ENCODE results near the gene RCCD1.

RCCD1 gene

DNA sequence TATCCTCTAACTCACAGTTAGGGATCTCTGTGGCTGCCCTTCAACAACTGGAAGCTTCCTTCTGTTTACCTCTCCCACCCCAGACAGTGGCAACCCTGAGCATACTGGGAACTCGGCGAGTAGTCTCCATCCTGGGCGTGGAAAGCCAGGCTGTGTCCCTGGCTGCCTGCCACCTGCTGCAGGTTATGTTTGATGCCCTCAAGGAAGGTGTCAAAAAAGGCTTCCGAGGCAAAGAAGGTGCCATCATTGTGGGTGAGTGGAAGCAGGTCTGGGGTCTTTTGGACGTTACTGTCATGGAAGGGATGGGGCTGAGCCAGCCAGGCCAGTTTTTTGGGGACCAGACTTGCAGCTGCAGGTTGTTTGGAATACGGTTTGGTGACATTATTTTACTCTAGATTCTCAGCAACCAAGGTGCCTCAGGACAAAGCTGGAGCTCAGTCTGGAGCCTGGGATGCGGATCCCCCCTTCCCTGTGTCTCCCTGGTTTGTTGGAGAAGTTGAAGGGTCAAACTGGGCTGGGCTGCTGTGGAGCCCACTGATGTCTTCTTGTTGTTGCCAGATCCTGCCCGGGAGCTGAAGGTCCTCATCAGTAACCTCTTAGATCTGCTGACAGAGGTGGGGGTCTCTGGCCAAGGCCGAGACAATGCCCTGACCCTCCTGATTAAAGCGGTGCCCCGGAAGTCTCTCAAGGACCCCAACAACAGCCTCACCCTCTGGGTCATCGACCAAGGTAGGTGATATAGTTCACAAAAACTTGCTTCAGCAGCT, 12.1 kb upstream of the RCCD1 start:
- no peak for DNase-seq (ENCODE audit: low read depth in 2 of 2)

GRCh38 chr15:90945091-90945490, 9.6 kb upstream of the RCCD1 start:
- DNase-seq (ENCODE audit: low read depth in 2 of 2), result no peak

DNA sequence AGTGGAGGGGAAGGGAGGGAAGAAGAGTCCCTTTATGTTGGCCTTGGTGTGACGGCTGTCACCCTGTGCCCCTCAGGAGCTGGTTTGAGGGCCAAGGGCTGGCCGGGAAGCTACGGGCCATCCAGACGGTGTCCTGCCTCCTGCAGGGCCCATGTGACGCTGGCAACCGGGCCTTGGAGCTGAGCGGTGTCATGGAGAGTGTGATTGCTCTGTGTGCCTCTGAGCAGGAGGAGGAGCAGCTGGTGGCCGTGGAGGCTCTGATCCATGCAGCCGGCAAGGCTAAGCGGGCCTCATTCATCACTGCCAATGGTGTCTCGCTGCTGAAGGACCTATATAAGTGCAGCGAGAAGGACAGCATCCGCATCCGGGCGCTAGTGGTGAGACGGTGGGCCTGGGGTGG, 8.1 kb upstream of the RCCD1 start:
- no peak for DNase-seq (ENCODE audit: low read depth in 2 of 2)

DNA sequence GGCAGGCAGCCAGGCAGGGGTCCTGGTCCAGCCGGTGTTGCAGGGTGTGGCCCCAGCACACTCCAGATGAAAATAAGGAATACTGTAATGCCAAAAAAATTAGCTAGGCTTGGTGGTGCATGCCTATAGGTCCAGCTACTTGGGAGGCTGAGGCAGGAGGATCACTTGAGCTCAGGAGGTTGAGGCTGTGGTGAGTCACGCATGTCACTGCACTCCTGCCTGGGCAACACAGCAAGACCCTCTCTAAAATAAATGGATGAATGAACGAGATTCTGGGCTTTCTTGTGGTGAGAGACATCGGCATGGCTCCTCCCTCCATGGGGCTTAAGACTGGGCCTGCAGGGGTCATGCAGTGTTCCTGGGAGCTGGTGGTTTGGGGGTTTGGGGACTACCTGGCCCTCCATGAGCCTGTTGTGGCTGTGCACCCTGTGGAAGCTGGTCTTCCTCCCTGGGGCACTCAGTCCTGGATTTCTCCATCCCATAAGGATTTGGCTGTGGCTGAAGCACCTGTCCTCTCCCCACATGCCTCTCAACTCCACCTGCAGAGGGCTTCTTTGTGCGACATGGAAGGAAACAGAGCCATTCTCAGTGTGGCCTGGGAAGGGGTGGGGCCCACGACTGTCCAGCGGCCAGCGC, 7.6 kb upstream of the RCCD1 start:
- no peak for DNase-seq (ENCODE audit: low read depth in 2 of 2)

DNA sequence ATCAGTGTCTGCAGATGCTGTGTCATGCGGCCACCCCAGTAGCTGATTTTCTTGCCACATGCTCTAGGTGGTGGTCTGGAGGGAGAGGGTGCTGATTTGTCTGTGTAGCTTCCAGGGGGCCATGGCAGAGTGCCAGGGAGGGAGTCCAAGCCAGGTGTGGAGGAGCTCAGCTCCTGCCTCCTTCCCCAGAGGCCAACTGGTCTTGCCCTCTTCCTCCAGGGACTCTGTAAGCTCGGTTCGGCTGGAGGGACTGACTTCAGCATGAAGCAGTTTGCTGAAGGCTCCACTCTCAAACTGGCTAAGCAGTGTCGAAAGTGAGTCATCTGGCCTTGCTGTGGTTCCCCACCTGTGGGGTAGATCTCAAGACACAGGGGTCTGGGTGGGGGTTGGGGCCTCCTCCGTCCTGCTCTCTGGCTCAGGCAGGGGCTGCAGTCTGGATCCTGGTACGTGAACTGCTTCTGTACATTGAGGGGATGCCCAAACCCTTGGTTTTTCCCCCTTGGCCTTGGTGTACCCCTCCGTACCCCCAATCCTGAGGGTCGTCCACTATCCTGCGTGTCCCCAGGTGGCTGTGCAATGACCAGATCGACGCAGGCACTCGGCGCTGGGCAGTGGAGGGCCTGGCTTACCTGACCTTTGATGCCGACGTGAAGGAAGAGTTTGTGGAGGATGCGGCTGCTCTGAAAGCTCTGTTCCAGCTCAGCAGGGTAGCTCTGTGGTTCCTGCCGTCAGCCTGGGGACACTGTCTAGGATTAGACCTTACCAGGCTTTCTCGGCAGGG, 6.9 kb upstream of the RCCD1 start:
- no peak for DNase-seq (ENCODE audit: low read depth in 2 of 2)

- DNase-seq (ENCODE audit: low read depth in 2 of 2), result no peak
These were observed 6.2 kb upstream of the RCCD1 start for GRCh38 chr15:90948506-90948905.

- no peak for DNase-seq (ENCODE audit: low read depth in 2 of 2)
These were observed 4.6 kb upstream of the RCCD1 start for GRCh38 chr15:90949979-90950675.

DNA sequence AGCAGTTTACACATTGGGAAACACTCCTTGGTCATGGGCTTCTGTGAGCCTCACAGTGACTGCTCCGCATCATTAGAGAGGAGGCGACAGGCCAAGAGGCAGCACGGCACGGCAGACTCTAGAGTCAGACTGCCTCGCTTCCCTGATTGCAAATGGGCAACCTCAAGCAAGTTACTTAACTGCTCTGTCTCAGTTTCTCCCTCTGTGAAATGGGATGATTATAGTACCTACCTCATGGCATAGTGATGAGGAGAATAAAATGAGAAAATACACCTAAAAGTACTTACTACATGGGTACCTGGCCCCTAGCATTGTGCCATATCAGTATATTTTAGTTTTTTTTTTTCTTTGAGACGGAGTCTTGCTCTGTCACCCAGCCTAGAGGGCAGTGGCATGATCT, 4.0 kb upstream of the RCCD1 start:
- DNase-seq (ENCODE audit: low read depth in 2 of 2), result no peak

DNA sequence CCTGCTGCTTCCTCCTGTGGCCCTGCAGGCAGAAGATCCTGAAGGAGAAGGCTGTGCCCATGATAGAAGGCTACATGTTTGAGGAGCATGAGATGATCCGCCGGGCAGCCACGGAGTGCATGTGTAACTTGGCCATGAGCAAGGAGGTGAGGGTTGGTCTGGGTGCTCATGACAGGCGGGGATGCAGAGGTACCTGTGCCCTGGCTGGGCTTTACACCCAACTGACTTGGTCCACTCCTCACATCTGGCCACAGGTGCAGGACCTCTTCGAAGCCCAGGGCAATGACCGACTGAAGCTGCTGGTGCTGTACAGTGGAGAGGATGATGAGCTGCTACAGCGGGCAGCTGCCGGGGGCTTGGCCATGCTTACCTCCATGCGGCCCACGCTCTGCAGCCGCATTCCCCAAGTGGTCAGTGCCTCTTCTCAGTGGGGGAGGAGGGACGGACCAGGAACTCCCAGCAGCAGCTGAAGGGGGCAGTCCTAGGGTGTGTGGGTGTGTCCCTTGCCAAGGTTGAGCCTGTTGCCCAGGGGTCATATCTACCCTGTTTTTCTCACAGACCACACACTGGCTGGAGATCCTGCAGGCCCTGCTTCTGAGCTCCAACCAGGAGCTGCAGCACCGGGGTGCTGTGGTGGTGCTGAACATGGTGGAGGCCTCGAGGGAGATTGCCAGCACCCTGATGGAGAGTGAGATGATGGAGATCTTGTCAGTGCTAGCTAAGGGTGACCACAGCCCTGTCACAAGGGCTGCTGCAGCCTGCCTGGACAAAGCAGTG, 1.6 kb upstream of the RCCD1 start:
- DNase-seq (ENCODE audit: low read depth in 2 of 2), result no peak

GRCh38 chr15:90953947-90954711, 555 bp upstream of the RCCD1 start:
- DNase-seq (ENCODE audit: low read depth in 2 of 2), result no peak

- DNase-seq (ENCODE audit: low read depth in 2 of 2), result no peak
These were observed 1.1 kb downstream of the RCCD1 start for GRCh38 chr15:90955624-90956273.

GRCh38 chr15:90956274-90957030, 1.8 kb downstream of the RCCD1 start:
- peak; percentile 55 to 59 for DNase-seq (ENCODE audit: low read depth in 2 of 2)

DNA sequence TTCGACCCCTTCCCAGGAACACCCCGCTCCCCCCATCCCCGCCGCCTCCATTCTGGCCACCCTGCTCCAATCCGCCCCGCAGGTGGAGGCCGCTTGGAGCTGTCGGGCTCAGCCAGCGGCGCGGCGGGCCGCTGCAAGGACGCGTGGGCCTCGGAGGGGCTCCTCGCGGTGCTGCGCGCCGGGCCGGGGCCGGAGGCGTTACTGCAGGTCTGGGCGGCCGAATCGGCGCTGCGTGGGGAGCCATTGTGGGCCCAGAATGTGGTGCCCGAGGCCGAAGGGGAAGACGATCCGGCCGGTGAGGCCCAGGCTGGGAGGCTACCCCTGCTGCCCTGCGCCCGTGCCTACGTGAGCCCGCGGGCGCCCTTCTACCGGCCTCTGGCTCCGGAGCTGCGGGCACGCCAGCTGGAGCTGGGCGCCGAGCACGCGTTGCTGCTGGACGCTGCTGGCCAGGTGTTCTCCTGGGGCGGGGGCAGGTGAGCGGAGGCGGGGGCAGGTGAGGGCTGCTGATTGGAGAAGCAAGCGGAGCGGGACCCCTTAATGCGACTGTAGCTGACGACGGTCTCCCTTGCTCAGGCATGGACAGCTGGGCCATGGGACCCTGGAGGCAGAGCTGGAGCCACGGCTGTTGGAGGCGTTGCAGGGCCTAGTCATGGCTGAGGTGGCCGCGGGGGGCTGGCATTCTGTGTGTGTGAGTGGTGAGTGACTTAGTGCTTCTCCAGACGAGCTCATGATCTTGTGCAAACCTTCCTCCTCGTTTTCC, 2.5 kb downstream of the RCCD1 start:
- DNase-seq (ENCODE audit: low read depth in 2 of 2), result no peak

DNA sequence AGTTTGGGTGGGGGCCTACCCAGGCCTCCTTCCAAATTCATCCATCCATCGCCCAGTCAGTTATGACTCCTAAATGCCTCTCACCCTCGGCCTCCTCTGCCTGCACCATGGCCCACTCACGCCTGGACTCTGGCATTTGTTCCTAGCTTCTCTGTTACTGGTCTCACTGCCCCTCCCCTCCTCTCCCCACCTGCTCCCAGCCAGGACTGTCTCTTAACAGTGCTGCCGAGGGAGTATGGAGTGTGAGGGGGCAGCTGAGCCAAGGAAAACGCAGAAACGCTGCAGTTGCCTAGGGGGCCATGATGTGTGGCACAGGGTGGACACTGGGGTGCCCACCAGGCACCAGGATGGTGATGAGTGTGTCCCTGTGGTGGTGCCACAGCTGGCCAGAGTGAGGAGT, 3.1 kb downstream of the RCCD1 start:
- DNase-seq (ENCODE audit: low read depth in 2 of 2), result no peak

DNA sequence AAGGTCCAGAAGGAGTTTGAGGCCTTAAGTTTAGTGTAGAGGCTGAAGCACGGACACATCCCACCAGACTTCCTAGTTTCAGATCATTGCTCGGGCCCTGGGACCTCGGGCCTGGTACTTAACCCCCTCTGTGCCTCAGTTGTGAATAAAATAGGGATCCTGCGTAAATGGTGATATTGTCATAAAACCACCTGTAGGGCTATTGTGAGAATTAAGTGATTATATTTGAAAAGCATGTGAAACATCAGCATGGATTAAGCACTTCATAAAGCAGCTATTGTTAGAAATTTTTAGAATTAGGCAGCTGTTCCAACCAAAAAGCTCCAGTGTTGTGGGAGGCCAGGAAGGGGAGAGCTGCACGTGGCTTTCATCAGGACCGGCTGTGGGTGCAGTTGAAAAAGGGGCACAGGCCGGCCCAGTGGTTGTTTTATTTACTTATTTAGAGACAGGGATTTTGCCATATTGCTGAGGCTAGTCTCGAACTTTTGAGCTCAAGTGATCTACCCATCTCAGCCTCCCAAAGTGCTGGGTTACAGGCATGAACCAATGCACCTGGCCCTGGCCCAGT, 4.4 kb downstream of the RCCD1 start:
- DNase-seq (ENCODE audit: low read depth in 2 of 2), result no peak

GRCh38 chr15:90959894-90960293, 5.2 kb downstream of the RCCD1 start:
- DNase-seq (ENCODE audit: low read depth in 2 of 2), result no peak

DNA sequence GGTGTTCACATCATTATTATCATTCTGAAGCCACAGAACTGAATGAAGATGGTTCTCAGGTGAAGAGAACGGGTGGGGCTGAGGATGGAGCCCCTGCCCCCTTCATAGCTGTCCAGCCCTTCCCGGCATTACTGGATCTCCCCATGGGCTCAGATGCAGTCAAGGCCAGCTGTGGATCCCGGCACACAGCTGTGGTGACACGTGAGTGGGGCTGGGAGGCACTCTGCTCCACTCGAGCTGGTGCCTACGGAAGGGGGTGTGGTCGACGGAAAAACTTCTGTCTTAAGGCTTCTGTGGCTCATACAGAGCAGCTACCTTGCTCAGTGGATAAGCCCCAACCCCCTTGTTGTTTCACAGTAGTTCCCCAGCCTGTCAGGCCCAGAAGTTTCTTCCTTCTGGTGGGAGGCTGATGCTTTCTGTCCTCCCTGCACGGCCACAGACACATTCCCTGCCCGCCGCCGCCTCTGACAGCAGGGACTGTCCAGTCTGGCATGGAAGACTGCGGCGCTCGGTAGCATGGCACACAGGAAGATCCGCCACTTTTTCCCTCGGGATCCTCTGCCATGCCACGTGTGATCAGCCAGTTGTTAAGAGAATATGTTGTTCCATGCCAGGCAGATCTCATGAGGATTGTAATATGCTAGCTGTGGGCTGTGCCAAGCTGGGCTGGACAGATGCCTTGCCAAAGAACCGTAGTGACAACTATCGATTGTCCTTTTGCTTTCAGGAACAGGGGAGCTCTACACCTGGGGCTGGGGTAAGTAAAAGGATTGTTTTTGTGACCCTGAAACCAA, 5.8 kb downstream of the RCCD1 start:
- no peak for DNase-seq (ENCODE audit: low read depth in 2 of 2)
